ENCODE measurements around the gene CAPN2.
"Not testable (repeated sequence)": the region's sequence is repeated elsewhere in the genome, so short reads cannot be mapped to it uniquely, and the experiment has no call there.

CAPN2 gene

DNA sequence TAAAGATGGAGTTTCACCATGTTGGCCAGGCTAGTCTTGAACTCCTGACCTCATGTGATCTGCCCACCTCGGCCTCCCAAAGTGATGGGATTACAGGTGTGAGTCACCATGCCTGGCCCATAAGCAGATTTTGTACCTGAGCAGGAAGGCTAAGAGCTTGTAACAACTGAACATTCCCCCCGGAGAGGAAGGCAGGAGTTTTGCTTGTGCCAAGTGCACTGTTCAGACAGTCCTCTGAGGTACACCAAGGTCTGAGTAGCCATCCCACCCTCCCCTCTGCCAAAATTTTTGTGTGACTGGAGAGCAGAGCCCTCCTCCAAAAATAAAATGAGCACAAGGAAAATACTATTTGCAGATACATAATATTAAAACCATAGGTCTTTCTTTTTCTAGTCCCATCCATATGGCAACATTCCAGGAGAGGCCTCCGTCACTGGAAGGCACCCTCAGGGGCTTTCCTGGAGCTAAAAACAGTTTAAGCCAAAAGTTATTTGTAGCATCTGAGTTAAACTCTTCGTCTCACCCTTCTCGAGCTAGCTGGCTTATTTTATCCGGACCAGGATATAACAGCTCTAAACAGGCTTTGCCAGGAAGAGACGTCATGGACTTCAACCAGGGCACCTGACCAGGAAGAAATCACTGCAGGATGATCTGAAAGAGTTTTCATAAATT, 27.2 kb downstream of the CAPN2 start:
- DNase-seq (ENCODE audit: low spot score): no peak

DNA sequence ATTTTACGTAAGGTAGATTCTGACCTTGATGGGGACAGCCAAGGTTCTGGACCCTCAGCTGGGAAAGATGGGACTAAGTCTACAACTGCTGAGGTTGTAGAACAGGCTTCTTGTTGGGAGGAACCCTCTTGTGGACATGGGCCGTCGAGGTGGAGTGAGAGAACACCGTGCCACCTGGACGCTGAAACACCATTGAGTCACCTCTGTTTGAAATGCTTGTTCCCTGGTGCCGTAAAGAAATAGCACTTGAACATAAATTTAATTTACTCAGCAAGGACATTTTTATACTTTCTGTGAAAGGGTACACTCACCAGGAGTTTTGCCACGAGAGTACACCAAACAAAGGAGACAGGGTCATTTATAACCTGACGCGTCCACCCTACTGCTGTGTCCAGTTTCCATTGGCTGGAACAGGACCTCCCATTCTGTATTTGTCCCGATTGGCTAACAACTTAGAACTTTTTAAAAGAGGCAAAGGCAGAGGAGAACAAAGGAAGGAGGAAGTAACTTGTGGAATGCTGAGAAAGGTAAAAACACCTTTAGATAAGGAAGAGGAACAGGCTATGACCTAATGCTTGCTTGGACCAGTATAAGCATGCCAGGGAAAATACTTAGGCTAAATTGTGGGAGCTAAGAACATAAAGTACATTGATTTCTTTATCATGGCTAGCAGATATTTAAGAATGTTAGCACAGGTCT, 27.8 kb downstream of the CAPN2 start:
- DNase-seq (ENCODE audit: low spot score): not testable (repeated sequence)

DNA sequence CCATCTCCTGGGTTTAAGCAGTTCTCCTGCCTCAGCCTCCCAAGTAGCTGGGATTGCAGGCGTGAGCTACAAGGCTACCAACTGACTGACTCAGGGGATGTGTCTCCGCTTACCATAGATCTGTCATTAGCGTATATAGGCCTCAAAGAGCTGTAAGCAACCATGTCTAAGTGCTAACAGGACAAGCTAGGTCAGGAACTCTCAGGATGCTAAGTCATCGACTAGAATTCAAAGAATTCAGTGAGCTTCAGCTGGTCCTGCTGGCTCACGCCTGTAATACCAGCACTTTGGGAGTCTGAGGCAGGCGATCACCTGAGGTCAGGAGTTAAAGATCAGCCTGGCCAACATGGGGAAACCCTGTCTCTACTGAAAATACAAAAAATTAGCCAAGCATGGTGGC, 29.5 kb downstream of the CAPN2 start:
- no peak for DNase-seq (ENCODE audit: low spot score)

DNA sequence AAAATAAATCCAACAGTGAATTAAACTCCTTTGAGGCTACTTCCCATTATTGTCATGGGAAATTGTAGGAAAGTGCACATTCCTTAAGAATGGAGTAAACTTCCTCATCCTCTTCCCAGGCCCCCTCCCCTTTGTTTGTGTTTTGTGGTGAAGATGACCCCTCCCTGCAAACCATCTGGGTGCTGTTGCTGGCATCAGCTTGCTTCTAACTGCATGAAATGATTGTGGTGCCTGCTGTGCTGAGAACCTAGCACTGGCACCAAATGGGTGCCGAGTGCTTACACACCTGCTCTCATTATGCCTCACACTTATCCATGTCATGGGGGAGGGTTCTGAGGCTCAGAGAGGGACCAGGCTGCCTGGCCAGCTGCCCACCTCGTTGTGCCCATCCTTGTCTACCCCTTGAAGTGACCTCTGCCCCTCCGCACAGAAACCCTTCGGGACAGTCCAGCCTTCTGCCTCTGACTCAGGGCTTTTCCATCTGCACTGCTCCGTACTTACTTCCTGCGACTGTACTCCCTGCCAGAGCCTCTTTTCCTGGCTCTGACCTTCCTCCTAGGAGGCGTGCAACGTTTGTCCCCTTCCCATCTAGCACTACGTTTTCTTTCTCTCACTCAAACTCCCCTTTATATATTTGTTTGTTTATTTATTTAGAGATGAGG, 30.6 kb downstream of the CAPN2 start:
- DNase-seq (ENCODE audit: low spot score): no peak

DNA sequence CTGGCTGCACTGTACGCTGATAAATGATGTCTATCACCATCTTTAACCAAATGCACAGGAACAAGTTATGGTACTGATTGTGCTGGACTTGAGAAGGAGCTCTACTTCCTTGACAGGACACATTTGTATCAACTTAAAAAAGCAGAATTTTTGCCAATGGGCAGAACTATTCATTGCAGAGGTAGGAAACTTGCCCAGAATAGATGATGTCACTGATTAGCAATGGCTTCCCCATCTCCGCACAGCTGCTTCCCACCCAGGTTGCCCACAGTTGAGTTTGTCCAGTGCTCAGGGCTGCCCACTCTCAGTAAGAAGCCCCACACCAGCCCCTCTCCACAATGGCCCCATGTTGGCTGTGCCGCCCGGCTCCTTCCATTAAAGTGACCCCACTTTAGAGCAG, 33.4 kb downstream of the CAPN2 start:
- DNase-seq (ENCODE audit: low spot score): no peak

DNA sequence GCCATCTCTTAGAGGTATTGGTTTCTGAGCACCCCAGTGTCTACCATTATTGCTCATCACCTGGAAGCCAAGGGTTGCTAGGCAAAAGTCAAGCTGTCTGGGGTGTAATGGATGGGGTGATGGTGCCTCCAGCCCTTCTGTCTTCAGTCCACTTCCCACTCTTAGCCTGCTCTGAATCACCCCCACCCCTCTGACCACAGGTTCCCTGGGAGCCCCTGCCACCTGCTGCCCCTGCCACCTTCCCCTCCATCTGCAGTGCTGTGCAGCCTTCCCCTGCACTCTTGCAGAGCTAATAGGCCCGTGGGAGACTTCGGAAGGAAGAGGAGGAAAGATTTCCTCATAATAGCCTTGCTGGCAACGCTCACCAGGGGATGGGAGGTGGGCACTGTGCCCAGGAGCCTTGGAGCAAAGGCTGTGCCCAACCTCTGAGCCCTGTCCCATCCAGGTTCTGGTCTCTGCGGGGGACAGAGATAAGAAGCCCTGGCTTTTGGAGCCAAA, 35.5 kb downstream of the CAPN2 start:
- DNase-seq (ENCODE audit: low spot score): no peak

DNA sequence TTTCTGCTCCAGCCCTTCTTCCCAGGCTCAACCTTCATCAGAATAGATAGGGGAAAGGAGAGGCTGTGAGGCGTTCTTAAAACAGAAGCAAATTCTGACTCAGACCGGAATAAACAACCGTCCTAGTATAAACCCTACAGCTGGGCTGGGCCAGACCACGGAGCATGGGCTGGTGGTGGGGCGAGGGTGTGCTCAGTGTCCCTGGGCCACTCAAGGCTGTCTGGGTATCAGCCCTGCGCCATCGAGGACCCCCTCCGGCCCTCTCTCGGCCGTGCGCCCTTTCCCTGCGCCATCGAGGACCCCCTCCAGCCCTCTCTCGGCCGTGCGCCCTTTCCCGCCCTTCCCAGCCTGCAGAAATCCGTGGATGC, 36.0 kb downstream of the CAPN2 start:
- DNase-seq (ENCODE audit: low spot score): no peak

DNA sequence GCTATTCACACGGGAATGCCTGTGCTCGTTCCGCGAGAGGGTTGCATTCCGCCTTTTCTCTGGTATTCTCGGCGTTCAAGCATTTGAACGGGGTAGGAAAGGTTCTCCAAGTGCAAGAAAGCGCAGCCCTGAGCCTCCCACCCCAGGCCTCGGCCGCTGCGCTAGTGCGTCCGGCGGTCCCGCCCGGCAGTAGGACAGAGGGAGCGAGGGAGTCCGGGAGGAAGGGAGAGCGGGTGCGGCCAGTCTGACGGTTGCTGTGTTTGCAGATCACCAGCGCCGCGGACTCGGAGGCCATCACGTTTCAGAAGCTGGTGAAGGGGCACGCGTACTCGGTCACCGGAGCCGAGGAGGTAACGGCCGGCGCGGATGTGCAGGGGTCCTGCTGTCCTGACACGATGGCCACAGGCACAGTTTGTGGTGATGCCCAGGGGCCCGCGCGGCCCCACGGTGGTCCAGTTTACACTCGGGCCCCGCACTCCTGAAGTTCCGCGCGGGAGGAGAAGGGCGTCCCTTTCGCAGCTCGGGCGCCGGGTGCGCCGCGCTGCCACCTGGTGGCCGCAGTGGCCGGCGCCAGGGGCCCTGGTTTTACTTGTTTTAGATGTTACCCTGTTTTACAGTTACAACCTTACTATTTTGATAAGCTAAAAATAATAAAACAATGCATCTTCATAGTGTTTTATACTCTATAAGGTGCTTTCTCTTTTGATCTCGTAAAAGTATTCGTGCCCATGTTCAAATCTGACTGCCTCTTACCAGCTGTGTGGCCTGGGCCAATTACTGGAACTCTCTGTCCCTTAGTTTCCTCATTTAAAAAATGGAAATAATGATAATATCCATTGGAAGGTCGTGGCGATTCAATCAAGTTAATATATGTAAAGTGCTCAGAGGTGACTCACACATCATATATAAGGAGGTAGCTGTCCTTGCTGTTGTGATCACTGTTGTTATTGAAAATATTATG, 36.7 kb downstream of the CAPN2 start:
- peak; percentile 79 for DNase-seq (ENCODE audit: low spot score)

DNA sequence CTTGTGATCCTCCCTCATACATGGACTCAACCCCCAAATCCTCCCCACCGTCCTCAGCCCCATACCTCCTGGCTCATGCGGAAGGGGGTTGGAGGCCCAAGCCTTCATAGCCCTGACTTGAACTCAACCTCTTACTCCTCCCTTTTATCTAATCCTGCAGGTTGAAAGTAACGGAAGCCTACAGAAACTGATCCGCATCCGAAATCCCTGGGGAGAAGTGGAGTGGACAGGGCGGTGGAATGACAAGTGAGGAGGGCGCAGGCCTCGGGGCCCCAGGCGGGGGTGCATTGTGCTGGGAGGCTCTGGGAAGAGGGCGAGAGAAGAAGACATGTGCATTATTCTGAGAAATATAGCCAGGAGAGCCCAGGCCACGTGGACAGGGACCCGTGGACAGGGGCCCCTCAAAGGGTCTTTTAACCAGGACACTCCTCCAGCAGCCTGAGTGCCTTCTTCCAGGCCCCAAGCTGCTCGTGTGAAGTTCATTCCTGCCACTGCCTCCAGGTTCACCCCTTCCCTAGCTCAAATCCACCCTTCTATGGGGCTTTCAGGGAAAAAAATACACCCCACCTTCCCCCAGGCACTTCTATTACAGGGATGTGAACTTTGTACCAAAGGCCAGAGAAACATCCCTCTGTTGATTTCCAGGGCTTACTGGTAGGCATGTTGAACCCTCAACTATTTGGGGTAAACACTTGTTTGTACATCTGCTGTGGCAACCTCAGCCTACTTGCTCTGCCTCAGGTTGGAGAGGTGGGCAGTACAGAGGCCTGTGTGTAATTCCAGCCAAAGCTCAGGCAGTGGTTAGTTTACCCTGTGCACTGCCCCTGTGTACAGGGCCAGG, 38.6 kb downstream of the CAPN2 start:
- DNase-seq (ENCODE audit: low spot score): no peak

DNA sequence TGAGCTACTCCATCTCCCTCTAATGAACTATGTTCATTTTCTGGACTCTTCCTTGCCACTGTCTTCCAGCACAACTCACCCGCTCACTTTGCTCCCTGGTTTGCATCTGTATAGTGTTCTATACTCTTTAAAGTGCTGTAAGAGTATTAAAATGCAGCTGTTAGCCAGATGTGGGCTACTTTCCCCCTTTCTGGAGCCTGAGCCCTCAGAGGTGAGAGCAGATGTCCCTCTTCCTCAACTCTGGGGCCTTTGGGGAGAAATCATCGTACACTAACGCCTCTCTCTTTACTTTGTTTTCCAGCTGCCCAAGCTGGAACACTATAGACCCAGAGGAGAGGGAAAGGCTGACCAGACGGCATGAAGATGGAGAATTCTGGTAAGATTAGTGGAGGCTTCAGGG, 39.4 kb downstream of the CAPN2 start:
- no peak for DNase-seq (ENCODE audit: low spot score)

DNA sequence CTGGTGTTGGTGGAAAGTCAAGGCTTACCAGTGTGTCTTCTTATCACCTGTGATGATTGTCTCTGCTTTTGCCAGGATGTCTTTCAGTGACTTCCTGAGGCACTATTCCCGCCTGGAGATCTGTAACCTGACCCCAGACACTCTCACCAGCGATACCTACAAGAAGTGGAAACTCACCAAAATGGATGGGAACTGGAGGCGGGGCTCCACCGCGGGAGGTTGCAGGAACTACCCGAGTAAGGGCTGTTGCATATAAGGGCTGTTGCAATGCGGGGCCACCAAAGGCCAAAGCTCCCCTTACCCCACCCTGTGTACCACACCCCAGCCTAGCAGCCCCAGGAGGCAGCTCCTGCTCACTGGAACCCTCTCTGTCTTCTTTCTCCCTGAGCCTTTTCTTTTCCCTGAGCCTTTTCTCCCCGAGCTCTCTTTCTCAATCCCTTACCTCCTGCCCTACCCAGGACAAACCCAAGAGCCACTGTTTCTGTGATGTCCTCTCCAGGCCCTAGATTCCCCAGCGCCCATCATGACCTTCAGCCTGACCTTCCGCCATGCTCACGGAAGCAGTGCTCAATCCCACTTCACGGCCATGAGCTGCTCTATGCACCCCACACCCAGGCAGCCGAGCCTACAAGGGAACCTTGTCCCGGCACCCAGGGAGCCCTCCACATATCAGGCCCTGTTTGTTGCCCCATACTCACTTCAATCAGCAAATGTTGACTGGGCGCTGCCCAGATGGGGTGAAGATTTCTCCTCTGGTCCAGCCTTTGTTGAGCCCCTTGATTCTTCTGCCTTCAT, 40.6 kb downstream of the CAPN2 start:
- DNase-seq (ENCODE audit: low spot score): no peak

DNA sequence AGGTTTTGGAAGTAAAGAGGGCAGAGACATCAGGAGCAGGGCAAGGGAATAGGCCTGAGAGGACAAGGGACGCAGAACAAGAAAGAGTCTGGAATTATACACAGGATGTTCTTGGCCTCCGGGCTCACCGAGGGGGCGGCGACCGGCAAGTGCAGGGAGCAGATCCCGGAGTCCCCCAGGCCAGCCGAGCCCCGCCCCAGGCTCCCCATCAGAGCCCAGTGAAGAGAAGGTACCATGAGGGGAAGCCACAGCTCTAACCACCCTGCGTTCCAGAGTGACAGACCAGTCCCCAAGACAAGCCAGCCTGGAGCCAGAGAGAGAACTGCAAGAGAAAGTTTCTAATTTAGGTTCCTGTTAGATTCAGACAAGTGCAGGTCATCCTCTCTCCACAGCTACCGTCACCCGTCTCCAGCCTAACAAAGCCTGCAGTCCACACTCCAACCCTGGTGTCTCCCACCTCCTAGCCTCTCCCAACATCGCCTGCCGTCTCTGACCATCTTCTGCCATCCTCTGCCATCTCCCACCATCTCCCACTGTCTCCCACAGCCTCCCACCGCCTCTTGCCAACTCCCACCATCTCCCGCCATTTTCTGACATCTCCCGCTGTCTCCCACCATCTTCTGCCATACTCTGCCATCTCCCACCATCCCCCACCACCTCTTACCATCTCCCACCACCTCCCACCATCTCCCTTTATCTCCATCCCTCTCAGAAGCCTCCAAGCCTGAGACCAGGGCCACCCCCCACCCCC, 42.5 kb downstream of the CAPN2 start:
- DNase-seq (ENCODE audit: low spot score): no peak

DNA sequence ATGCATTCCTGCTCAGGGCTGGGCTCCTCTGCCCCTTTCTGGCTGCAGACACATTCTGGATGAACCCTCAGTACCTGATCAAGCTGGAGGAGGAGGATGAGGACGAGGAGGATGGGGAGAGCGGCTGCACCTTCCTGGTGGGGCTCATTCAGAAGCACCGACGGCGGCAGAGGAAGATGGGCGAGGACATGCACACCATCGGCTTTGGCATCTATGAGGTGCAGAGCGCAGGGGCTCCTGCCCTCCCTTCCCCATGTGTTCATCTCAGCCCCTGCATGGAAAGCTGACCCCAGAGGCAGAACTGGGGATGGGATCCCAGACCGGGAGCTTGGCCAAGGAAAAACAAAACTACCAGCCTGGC, 43.1 kb downstream of the CAPN2 start:
- DNase-seq (ENCODE audit: low spot score): no peak

DNA sequence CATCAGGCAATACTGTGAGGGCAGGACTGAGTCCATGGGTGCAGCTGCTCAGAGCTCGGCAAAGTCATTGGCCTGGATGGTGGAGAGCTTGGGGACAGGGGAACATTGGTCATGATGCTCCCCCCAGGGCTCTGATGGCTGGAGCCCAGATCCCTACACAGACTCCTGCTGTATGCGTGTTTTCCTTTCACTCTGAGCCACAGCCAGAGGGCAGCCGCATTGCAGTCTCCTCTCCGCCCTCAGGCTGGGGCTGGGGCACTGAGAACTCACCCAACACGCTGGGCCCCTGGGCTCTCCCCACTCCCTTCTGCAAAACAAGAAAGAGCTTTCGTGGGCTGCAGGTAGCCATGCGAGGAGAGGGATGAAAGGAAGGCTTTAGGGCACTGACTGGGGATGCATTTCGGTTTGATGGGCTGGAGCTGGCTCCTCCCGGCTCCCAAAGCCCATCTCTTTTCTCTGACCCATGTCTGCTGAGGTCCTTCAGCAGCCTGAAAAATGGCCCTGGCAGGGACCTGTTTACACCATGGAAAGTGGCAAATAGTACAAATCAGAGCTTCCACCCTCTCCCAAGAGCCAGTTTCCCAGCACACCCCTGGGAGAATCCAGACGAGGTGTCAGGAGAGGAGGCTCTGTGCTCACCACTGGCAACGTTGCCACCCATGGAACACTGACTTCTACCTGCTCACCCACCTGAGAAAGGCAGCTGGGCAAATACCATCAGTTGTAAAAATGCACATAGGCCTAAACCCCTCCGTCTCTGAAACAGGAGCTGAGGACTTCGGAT, 43.8 kb downstream of the CAPN2 start:
- no peak for DNase-seq (ENCODE audit: low spot score)

DNA sequence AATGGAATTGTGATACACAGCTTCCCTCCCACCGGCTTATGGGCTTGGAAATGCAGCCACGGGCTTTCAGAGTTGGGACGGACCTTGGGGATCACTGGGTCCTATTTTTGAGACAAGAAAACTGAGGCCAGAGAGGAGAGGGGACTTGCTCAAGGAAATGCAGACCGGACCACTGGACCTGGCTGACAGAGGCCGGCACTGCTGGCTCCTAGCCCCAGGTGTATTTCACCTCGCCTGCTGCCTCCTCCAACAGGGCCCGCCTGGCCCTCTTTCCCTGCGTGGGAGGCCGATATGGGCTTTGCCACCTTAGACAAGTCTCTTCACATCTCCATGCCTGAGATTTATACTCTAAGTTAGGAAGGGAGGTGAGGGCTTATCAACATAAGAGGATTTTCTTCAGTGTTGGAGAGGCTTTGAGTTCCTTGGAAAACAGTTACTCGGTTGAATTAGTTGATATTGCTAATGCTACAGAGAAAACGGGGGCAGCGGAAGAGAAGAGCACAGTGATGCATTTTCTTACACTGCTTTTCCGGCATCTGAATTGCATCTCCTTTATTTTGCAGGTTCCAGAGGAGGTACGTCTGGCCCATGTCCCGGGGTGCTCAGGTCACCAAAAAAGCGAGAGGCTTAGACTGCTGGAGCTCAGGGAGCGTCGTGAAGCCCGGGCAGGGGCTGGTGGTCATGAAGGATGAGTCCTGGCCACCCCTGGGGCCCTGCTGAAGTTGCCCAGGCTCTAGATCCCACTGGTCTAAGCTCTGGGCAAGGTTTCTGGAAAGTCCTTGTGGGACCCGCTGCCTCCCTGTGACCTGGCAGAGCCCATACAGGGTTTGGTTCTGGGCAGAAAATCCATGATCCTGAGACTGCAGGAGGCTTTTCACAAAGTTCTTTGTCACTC, 44.7 kb downstream of the CAPN2 start:
- DNase-seq (ENCODE audit: low spot score): no peak

DNA sequence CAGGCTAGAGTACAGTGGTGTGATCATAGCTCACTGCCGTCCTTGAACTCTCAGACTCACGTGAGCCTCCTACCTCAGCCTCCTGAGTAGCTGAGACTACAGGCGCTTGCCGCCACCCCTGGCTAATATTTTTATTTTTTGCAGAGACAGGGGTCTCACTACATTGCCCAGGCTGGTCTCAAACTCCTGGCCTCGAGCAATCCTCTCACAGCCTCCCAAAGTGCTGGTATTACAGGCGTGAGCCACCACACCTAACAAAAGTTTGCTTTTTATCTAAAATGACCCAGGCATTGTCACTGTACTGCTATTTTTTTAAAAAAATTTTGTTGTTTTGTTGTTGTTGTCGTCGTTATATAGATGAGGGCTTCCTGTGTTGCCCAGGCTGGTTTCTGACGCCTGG, 46.4 kb downstream of the CAPN2 start:
- no peak for DNase-seq (ENCODE audit: low spot score)

DNA sequence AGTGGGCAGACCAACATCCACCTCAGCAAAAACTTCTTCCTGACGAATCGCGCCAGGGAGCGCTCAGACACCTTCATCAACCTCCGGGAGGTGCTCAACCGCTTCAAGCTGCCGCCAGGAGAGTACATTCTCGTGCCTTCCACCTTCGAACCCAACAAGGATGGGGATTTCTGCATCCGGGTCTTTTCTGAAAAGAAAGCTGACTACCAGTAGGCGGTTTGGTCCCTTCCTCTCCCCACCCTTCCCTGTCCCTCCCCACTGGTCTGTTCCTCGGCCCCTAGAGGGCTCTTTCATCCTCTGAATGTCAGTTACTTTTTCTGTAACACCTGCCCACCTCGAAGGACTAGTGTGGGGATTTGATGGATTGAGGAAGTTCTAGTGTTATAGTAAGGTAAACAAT, 46.9 kb downstream of the CAPN2 start:
- DNase-seq (ENCODE audit: low spot score): no peak

DNA sequence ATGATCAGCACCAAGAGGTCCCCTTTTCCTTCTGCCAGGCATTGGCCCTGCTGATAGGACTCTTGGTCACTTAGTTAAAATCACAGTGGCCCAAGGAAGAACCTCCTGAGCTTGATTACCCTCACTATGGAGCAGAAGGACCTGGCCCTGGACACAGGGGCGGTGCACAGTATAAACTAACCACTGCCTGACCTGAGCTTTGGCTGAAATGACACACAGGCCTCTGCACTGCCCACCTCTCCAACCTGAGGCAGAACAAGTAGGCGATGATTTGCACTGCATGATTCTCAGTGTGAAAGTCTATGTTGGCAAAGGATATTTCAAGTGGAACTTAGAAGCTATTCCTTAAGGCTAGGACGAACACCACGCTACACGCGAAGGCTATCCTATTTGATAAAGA, 48.5 kb downstream of the CAPN2 start:
- no peak for DNase-seq (ENCODE audit: low spot score)

All from ecto neural progenitor cell (in vitro differentiated cells).